ENCODE data around the gene BCL2L1. TPM values are rescaled to one million over a fixed set of nuclear protein-coding genes. Genes with fewer than 3 reads are reported as not detected.

BCL2L1 gene
- total and polyA plus RNA-seq, 10 of the 15 experiments (the other 5 are each of a cell fraction or from before 2014, with no cell fraction given), result 0.63 to 67.7 (median 43.6) TPM

DNA sequence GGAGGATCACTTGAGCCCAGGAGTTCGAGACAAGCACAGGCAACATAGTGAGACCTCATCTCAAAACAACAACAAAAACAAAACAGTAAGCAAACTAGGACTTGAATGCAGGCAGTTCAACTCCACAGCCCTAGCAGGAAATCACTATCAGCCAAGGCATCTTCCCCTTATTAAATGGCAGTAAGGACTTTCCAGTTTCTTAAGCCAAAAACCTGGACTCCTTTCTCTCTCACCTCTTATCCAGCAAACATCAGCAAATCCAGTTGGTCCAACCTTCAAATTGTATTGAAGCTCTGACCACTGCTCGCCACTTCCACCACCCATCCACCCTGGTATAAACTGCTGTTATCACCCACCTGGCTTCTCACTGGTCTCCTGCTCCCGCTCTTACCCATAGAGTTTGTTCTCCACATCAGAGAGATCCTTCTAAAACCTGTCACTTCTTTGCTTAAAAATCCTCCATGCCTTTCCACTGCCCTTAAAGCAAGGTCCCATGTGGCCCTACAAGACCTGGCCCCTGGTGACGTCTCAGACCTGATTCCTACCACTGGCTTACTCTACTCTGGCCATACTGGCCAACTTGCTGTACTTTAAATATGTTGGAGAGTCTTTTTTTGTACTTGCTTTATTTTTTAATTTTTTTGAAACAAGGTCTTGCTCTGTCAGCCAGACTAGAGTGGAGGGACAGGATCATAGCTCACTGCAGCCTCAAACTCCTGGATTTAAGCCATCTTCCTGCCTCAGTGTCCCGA lies 27.6 kb downstream of the BCL2L1 start:
- ChIA-PET POLR2A (interaction anchor here (1.2 kb wide), 1 partner anchor 9 kb away, joined by 3 read pairs; no protein-coding TSS in a partner anchor), RAD21 (ENCODE audit: unreplicated experiment) (interaction anchor here (1.0 to 2.2 kb wide), 2 partner anchors 11 to 33 kb away, joined by 3 to 8 read pairs; no protein-coding TSS in a partner anchor), SMC1A (ENCODE audit: uncharacterized antibody, unreplicated experiment) (interaction anchor here (0.8 to 4.3 kb wide), 5 partner anchors 10 to 34 kb away, joined by 3 to 32 read pairs (median 5); no protein-coding TSS in a partner anchor), CTCF (interaction anchor here (1.5 to 25.1 kb wide), 3 partner anchors 14 to 33 kb away, joined by 3 to 254 read pairs (median 7); partner anchors contain the start of gene BCL2L1)
- Histone ChIP-seq H3K9ac (ENCODE audit: control insufficient read depth, insufficient read depth, low read length) (no peak overlapping the region), H3K27ac (ENCODE audit: control insufficient read depth, insufficient read depth) (no peak overlapping the region), H4K20me1 (ENCODE audit: control insufficient read depth, insufficient read depth) (0 out of 2 replicates have a peak, but pooled peaks cover 2% of the 10 kb centered on the region), H3K27me3 (replicated peaks in 1 of 2; ENCODE audit: control insufficient read depth in 2 of 2, insufficient read depth in 2 of 2, low read length in 1 of 2) (no peaks in the 10 kb centered on the region), H3K4me1 (ENCODE audit: control insufficient read depth, insufficient read depth, low read length) (peaks cover 32% of the 10 kb centered on the region), H2AFZ (ENCODE audit: control insufficient read depth, low read depth, low read length) (no peak overlapping the region), H3K36me3 (ENCODE audit: control insufficient read depth in 2 of 2, insufficient read depth in 2 of 2, low read length in 1 of 2) (peaks cover 6 to 21% of the 10 kb centered on the region in 2 experiments), H3K4me2 (ENCODE audit: control insufficient read depth, insufficient read depth) (no peak overlapping the region), H3K9me3 (replicated peaks; ENCODE audit: control insufficient read depth, insufficient read depth, low read length) (no peaks in the 10 kb centered on the region), H3K79me2 (ENCODE audit: control insufficient read depth, insufficient read depth, low read length) (peaks cover 38% of the 10 kb centered on the region), H3K4me3 (no peak overlapping the region)
- no TSS peak for BruUV-seq (replicated peaks)
- 96% methylated on average over 5 of the region's 5 CpGs for WGBS (ENCODE audit: insufficient coverage, insufficient replicate concordance, low lambda C conversion rate, missing lambda C conversion rate)
- no peak for FAIRE-seq
- ATAC-seq, result no peak
- no peak for DNase-seq (ENCODE audit: low read depth, low spot score)
- in situ Hi-C loops (cut with MboI), result no loop called here
- intact Hi-C loops (cut with micrococcal nuclease; ENCODE audit: unreplicated experiment), result no loop called here
- no peak for TF ChIP-seq EP300 (IDR thresholded peaks at IDR 0.05; ENCODE audit: borderline replicate concordance in 1 of 2, control insufficient read depth in 1 of 2, low read depth in 2 of 2, low read length in 2 of 2)
- TF ChIP-seq ZNF217 (IDR thresholded peaks at IDR 0.05), result no peak
- TF ChIP-seq NBN (IDR thresholded peaks at IDR 0.05), result no peak
- no peak for TF ChIP-seq E4F1 (IDR thresholded peaks at IDR 0.05; ENCODE audit: borderline replicate concordance, partially characterized antibody)
- TF ChIP-seq ZBED1 (IDR thresholded peaks at IDR 0.05; ENCODE audit: borderline replicate concordance), result no peak
- TF ChIP-seq, protein P1, sequence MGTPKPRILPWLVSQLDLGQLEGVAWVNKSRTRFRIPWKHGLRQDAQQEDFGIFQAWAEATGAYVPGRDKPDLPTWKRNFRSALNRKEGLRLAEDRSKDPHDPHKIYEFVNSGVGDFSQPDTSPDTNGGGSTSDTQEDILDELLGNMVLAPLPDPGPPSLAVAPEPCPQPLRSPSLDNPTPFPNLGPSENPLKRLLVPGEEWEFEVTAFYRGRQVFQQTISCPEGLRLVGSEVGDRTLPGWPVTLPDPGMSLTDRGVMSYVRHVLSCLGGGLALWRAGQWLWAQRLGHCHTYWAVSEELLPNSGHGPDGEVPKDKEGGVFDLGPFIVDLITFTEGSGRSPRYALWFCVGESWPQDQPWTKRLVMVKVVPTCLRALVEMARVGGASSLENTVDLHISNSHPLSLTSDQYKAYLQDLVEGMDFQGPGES (IDR thresholded peaks at IDR 0.05), result no peak
- no peak for TF ChIP-seq YY1 (IDR thresholded peaks at IDR 0.05; ENCODE audit: low read depth, low read length)
- no peak for TF ChIP-seq CTCF (IDR thresholded peaks at IDR 0.05 in 2 of 3, conservative IDR thresholded peaks at IDR 0.05 in 1 of 3; ENCODE audit: control insufficient read depth in 2 of 3, extremely low read depth in 1 of 3, insufficient read depth in 1 of 3, low read depth in 3 of 3, low read length in 3 of 3)
- no peak for TF ChIP-seq CUX1 (IDR thresholded peaks at IDR 0.05; ENCODE audit: insufficient replicate concordance, low read depth, low read length)
- TF ChIP-seq CHD1 (IDR thresholded peaks at IDR 0.05; ENCODE audit: low read depth, low read length), result no peak
- no peak for TF ChIP-seq PML (IDR thresholded peaks at IDR 0.05; ENCODE audit: low read length)
- no peak for TF ChIP-seq CBX3 (IDR thresholded peaks at IDR 0.05; ENCODE audit: borderline replicate concordance, low read depth)
